WI38 (cell line): ENCODE results near the gene ATP6V0D1.

Experiments
- H3K4me3 ChIP-seq: 2 replicates; pipeline ENCODE4 v1.5.1; 2011; ENCODE audit warnings: low read depth, mild to moderate bottlenecking, control low read depth, low read length
- TF ChIP-seq, protein P1 (sequence below): IDR thresholded peaks from 2 replicates; pipeline ENCODE4 v1.5.1; 2012; ENCODE audit warnings: low read depth, mild to moderate bottlenecking, control low read depth, low read length

Gene ATP6V0D1

DNA sequence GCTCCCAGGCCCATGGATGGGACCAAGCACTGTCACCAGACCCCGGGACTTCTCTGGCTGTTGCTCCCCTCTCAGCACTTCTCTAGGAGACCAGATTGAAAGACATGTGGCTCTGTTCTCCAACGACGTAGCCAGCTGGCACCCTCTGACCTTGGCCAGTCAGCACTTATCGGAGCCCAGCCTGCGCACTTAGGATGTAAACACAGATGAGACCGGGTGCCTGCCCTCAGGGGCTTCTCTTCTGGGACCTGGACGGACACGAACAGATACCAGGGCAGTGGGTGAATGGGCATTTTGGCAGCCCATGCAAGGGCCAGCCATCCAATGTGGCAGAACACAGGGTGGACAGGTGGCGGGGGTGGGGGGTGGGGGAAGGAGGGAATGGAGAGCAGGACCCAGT is 71.3 kb downstream of the ATP6V0D1 start:
- no peak overlapping the region for H3K4me3 ChIP-seq
- TF ChIP-seq, protein P1, sequence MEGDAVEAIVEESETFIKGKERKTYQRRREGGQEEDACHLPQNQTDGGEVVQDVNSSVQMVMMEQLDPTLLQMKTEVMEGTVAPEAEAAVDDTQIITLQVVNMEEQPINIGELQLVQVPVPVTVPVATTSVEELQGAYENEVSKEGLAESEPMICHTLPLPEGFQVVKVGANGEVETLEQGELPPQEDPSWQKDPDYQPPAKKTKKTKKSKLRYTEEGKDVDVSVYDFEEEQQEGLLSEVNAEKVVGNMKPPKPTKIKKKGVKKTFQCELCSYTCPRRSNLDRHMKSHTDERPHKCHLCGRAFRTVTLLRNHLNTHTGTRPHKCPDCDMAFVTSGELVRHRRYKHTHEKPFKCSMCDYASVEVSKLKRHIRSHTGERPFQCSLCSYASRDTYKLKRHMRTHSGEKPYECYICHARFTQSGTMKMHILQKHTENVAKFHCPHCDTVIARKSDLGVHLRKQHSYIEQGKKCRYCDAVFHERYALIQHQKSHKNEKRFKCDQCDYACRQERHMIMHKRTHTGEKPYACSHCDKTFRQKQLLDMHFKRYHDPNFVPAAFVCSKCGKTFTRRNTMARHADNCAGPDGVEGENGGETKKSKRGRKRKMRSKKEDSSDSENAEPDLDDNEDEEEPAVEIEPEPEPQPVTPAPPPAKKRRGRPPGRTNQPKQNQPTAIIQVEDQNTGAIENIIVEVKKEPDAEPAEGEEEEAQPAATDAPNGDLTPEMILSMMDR = no peak

DNA sequence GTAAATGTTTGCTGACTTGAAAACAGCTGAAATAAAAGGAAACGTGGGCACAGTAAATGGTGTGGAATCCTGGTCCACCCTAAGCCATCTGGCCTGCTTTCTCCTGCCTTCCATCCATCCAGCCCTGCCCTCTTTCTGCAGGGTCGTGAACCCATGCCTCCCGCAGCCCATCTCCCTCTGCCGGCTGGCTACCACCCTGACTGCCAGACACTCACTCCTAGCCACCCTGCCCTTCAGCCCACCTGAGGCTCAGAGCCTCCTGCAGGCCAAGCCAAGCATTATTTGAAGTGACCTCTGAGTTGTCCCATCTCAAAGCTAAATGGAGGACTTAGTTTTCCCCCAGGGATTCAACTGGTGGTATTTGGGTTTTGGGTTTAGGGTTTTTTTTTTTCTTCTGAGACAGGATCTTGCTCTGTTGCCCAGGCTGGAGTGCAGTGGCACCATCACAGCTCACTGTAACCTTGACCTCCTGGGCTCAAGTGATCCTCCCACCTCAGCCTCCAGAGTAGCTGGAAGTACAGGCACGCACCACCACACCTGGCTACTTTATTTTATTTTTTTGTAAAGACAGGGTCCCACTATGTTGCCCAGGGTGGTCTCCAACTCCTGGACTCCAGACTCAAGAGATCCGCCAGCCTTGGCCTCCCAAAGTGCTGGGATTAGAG is 73.0 kb downstream of the ATP6V0D1 start:
- H3K4me3 ChIP-seq = no peak overlapping the region
- TF ChIP-seq, protein P1 = no peak

DNA sequence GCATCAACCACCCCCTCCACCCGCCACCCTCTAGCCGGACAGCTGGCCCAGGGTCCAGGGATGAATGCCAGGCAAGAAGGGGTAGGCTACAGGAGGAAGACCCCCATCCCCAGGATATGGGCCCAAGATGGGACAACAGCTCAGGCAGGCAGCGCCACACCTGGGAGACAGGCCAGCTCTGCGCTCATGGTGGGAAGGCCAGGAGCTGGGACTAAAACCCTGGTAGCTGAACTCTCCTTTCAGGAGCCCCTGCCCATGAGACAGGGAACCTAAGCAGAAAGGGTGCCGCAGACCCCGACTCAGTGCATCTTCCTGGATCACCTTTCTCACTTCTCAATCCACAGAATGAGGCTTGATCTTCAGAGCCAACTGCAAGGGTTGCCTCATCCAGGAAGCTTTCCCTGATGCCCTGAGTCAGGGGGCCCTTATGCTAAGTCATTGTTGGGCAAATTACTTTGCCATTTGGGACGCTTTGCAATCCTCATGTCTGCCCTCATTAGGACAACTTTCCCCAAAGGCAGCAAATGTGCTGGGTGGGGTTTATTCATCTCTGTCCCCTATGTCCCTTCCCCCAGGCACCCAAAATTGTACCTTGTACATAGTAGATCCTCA is 73.7 kb downstream of the ATP6V0D1 start:
- H3K4me3 ChIP-seq = no peak overlapping the region
- TF ChIP-seq, protein P1 = no peak

DNA sequence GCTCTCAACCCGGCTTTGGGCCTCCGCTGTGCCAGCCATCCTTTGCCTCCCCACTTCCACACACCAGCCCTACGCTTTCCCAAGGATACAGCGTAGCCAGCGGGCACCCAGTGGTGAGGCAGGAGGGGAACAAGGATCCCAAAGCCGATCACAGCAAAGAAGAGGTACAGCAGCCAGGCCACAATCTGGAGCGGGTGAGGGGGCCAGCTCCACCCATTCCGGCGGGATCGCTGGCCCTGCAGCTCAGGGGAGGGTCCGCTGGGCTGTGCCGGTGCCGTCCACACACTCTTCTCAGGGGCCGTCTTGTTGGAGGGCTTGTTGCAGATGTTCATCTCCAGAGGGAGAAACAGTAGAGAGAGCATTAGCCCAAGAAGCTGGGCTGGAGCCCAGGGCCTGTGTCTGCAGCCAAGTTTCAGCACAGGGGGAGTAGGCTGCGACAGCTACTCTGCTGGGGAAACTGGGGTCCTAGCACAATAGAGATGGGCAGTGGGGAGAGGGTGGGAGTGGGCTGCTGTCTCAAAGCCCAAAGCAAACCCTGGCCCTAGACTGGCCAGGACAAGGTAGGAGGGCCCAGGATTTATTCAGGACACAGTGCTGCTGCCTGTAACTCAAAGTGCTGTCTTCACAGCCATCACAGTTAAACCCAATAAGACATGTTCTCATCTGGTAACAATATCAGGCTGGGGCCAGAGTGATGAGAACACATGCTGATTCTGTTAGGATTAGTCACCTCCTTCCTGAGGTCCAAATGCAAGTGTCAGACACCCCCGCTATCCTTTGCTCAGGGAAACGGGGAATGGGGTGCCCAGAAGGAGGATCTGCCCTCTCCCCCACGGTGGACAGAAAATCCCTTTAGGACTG is 74.6 kb downstream of the ATP6V0D1 start:
- no peak overlapping the region for H3K4me3 ChIP-seq
- TF ChIP-seq, protein P1 = no peak

DNA sequence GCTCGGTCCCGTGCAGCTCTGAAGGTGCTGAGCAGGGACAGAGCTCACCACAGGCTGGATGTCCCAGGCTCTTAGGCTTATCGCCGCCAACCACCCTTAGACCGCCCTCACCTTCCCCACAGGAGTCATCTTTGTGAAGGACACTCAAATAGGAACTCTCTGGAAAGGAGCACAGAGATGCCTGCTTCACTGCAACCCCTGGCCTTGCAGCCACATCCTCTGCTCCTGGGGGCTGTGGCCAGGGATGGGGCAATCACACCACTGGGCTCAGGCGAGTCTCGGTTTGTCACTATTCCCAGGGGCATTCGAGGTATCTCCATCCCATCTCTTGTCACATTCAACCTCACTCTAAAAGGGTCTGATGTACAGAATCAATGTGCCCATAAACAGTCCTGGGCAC is 75.6 kb downstream of the ATP6V0D1 start:
- TF ChIP-seq, protein P1 = no peak
- no peak overlapping the region for H3K4me3 ChIP-seq

DNA sequence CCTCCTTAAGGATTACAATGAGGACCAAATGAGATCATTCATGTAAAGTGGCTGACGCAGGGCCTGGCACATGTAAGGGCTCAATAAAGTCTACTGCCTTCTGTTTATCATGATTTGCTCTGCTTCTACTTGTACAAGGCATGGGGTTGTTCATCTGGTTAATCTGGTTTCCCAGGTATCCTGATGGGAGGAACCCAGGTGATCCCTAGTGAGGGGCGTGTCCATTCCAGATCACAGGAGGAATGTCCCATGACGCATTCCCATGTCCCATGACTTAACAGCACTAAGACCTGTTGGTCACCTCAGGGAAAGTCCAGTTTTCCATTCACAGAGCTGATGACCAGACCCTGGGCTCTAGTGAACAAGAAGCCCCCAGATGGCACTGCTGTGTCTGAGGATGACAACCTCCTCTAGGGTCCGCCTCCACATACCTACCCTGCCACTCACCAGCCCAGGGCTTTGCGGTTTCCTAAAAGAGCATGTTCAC is 76.2 kb downstream of the ATP6V0D1 start:
- no peak overlapping the region for H3K4me3 ChIP-seq
- TF ChIP-seq, protein P1 = no peak
